DMS114 treated with DMSO at 0.1 percent for 48 hours (cell line): ENCODE data around the gene RER1.
"Not testable (repeated sequence)": the region's sequence is repeated elsewhere in the genome, so short reads cannot be mapped to it uniquely, and the experiment has no call there.

Experiments
- DNase-seq: peaks from one replicate; lab custom pipeline; 2025; ENCODE audit not compliant: unreplicated experiment; lab: John Stamatoyannopoulos, UW

The RER1 gene

DNA sequence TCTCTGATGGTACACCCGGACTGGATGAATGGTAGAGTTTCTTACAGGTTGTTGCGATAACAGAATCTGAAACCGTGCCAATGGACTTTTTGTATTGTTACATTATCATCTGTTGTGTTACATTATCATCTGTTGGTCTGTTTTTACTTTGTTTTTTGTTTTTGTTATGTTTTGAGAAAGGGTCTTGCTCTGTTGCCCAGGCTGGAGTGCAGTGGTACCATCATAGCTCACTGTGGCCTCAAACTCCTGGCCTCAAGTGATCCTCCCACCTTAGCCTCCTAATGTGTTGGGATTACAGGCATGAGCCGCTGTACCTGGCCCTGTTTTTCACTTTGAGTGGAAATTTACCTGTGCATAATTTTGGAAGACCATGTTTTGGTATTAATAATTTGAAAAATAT is 30.9 kb downstream of the RER1 start:
- no peak for DNase-seq

DNA sequence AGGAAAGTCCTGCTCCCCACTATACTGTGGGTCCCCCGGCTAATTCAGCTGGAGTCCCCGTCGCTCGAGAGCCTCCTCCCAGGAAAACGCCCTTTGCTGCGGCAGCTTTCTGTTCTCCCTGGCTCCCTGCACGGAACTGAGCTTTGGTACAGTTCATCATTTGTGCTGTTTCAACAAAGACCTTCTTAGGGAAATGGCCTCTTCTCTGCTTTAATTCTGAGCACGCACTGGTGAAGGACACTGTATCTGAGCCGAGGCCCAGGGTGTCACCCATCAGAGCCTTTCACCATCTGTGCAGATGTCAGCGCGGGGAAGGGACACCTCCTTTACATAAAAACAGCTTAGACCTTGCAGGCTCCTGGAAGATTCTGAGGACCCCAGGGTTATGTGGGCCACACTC is 34.3 kb downstream of the RER1 start:
- DNase-seq: no peak

DNA sequence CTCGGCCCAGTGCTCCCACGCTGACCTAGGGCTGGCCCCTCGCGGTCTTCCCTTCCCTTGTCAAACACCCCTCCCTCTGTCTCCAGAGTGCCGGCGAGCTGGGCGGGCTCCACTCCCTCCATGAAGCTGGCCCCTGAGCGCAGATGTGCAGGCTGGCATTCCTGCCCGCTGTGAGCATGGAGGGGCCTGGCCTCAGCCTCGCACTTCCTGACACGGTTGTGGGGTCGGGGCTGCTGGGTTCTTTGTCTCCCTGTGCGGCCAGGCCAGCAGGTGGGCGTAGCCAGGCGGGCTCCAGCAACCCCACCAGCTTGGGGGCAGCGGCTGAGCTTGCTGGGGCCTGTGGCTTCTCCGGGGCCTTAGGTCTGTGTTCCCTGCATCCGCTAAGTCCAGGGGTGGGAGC is 34.9 kb downstream of the RER1 start:
- DNase-seq: no peak

DNA sequence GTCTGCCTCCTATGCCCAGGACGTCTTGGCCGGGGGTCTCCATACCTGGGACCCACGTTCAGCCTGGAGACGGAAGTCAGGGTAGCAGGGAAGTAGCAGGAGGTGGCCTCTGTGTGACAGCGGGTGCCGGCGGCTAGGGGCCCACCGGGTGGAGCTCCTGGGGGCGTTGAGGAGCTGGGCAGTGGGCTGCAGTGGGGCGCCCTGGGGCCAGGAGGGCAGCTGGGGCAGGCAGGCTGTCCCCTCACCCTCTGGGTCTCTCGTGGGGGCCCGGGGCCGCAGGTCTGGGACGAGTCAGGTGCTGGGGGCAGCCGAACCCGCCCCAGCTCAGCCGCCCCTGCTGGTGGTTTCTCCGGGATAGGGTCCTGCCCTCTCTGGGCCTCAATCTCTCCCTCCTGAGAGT is 35.4 kb downstream of the RER1 start:
- DNase-seq: no peak

DNA sequence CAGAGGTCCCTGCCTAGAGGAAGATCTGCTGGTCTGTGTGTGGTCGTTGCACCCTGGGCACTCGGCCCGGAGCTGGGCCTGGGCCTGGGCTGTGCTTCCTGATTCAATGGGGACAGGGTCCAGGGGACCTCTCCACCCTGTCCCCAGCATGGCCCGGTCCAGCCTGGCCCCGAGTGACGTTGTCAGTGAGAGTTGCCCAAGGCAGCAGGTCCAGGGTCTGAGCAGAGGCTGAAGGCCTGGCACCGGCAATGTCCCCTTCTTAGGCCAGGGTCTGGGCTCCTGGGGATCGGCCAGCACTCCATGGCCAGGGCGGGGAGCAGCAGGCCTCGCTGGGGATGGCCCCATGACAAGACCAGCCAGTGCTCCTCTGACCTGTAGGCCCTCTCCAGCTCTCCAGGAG is 36.3 kb downstream of the RER1 start:
- DNase-seq: no peak

DNA sequence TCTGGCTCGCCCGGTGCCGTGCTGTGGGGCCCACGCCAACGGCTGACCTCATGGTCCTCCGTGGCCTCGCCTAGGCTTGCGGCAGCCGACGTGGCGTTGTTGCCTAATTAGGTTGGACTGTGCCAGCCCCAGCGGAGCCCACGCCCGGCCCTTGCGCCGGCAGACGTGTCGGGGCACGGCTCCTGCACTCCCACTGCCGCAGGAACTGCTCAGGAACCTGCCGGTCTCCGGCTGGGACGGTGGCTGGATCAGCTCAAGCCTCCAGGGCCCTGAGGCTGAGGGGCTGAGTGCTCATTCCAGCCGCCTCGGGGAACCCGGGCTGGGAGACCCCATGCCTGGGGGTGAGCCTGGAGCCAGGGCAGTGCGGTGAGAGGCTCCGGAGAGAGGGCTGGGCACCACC is 36.8 kb downstream of the RER1 start:
- no peak for DNase-seq

DNA sequence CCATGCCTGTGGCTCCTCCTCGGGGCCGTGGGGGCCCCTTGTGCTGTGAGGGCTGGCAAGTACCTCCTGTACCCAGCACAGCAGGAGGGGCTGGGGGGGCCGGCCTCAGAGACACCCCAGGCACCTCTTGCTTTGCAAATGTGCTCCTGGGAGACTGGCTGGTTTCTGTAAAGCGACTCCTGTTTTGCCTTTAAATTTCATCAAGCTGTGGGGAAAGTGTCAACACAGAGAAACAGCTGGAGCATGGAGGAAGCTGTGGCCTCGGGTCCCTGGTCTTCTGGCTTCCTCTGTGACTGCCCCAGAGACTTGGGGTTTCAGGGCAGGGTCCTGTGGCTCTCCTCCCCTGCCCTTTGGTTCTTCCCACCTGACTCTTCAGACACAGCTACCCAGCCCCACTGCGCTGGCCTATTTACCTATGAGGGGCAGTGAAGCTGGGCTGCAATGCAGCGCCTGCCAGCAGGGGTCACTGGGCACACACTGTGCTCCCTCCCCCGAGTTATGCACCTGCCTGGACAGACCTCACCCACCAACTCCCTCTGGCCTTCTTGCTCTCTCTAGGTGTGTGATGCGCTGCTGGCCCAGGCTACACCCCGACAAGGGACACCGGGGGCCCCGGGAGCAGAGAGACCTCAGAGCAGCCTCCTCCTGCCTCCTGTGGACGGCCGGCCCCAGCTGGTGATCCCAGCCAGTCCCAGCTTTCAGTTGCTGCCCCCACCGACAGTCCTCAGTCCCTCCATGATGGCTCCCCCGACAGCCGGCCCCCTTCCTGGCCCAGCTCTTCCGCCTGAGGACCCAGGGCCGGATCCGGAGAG is 38.3 kb downstream of the RER1 start:
- DNase-seq: no peak

DNA sequence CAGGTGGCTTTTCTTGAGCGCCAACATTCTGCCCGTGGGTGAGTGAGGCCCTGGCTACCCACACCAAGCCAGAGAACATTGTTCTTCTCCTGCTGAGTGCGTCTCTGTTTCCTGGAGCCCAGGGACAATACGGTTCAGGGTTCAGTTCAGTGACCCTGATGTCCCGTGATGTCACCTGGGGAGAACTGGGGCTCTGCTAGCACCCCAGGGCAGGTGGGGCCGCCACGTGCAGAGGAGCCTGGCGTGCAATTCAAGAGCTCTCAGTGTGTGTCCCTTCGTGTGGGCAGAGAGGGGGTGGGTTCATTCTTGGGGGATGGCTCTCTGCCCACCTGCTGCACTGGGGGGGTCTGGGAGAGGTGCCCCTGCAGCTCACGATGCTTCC is 38.9 kb downstream of the RER1 start:
- no peak for DNase-seq

DNA sequence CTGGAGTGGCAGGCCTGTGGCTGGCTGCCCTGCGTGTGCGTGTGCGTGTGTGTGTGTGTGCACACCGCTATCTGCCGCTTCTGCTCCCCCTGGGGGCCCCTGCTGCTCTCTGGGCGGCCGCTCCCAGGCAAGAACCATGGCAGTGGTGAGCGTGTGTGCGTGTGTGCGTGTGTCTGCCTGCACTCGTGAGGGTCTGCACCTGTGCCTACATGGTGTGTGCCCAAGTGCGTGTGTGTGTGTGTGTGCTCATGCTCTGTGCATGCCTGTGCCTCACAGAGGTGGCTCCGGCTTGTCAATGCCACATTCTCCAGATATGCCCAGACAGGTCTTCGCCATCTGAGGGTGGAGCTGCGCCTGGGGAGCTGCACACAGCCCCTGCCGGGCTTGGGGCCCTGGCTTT is 39.5 kb downstream of the RER1 start:
- DNase-seq: no peak

DNA sequence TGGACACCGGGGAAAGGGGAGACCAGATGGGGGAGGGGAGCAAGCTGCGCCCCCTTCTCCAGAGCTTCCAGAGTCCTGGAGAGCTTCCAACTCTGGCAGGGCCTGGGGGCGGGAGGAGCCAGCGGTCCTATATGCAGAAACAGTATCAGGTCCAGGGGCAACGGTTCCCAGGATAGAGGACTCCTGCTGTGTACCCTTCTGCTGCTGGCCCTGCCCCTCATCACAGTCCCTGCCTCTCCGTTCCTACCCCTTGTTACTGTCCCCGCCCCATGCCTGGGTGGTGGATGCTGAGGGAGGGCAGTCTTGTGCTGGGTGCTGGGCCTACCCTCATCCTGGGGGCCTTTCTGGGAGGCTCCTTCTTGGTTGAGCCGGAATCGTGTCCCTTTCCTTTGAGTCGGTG is 39.9 kb downstream of the RER1 start:
- no peak for DNase-seq

DNA sequence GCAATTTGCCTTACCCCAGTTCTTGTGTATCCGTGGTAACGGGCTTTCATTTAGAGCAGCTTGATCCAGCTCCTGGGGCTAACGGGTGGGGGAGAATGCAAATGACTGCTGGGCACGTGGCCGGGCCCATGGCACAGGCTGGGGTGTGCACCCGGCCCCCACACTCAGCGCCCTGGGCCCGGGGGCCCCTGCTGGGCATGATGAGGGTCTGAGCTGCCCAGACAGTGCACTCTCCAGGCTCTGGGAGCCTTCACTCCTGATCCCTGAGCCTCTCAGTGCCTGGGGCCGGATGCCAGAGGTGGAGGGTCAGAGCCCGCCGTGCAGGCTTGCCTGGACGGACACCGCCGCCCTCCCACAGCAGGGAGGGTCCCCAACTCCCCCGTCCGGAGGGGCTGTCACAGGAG is 40.8 kb downstream of the RER1 start:
- DNase-seq: no peak

DNA sequence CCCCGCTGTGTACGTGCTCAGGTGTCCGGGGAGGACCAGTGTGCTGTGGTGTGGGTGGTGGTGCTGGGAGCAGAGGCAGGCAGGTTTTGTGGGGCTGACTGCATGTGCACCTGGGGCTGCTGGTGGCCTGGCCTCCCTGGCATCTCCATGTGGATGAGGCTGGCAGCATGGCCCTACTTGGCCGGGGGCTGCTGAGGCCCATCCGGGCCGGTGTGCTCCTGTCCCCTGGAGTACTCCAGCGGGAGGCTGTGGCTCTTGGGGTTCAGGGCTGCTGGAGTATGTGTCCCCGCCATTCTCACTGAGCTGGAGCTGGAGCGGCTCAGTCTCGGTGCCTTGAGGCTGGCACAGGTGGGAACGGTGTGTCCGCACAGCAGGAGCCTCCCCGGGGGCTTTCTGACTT is 41.6 kb downstream of the RER1 start:
- no peak for DNase-seq

DNA sequence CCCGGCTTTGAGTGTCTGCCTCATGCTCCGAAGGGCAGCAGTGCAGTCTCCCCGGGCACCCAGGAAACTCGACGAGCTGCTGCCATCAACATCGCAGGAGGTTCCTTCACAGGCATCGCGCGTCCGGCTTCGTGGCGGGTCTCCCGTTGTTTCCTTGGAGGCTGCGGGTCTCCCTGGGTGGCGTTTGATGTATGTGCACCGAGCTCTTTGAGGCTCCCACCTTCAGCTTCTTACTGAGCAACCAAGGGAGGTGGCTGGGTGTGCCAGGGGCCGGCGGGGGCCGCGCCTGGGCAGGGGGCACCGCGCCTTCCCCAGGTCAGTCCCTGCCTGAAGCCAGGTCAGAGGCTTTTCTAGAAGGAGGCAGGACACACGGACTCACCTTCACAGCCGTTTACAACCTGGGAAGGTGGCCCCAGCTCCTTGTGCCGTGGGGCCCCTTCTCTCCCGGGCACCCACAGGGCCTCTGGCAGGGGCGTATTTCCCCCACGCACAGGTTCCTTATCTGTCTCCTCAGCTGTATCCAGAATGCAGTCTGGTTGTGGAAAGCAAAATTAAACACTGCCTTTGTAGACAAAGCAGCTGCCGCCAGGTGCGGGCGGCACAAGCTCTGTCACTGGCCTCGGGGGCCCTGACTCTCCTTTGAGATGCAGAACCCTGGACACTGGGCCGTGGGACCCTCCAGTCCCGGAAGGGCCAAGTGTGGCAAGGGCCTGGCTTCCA is 42.5 kb downstream of the RER1 start:
- DNase-seq: no peak

DNA sequence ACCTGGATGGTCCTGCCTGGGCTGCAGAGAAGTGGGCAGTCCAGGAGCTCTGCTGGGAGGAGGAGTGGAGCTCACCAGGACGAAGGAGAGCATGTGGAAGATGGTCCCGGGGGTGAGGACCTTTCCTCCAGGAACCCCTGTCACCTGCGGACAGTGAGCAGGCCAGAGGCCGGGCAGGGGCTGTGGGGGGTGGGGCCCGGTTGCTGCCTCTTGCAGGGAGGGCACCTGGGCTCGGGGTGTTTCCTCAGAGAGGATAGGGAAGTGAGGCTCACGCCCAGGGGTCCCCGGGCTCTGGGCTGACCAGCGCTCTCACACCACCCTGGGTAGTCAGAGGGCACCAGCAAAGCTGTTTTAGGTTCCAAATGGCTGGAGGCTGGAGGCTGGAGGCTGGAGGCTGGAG is 43.5 kb downstream of the RER1 start:
- no peak for DNase-seq

DNA sequence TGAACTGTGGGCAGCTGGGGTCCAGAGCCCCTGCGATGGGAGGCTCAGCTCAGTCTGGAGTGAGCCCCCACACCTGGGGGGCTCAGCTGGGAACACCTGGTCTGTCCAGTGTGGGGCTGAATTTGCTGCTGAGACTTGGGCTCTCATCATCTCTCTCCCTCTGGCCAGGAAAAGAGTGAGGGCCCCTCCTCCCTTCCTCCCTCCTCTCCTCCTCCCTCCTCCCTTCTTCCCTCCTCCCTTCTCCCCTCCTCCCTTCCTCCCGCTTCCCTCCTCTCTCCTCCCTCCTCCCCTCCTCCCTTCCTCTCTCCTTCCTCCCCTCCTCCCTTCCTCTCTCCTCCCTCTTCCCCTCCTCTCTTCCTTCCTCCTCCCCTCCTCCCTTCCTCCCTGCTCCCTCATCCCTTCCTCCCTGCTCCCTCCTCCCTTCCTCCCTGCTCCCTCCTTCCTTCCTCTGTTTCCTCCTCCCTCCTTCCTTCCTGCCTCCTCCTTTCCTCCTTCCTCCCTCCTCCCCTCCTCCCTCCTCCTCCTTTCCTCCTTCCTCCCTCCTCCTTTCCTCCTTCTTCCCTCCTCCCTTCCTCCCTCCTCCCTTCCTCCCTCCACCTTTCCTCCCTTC is 44.2 kb downstream of the RER1 start:
- DNase-seq: no peak

DNA sequence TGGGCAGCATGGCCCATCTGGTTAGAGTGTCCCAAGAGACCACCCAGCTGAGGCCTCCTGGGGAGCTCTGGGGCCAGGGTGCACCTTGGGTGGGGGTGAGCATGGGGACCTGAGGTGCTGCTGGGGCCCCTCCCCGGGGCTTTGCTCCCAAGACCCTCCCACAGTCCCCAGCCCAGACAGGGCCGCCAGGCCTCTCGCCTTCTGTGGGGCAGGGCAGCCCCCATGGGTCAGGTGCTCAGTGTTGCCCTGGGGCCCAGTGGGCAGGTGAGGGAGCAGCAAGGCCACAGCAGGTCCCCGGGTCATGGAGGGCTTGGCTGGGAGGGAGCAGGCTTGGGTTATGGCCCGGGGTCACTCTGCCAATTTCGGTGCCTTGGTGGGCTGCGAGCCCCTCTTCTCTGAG is 45.2 kb downstream of the RER1 start:
- no peak for DNase-seq

DNA sequence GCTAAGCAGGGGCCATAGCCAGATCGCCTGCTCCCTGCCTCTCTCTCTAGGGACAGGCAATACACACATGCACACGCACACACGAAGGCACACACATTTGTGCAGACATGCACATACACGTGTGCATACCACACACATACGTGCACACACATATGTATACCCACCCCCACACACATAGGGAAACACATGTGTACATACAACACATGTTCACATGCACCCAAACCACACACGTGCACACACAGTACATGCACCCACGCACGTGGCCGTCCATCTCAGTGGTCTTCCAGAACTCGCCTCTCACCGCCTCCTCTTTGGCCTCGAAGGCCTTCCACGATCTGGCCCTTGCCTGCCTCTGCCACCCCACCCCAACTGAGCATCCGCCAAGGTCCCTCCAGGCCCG is 46.0 kb downstream of the RER1 start:
- no peak for DNase-seq

DNA sequence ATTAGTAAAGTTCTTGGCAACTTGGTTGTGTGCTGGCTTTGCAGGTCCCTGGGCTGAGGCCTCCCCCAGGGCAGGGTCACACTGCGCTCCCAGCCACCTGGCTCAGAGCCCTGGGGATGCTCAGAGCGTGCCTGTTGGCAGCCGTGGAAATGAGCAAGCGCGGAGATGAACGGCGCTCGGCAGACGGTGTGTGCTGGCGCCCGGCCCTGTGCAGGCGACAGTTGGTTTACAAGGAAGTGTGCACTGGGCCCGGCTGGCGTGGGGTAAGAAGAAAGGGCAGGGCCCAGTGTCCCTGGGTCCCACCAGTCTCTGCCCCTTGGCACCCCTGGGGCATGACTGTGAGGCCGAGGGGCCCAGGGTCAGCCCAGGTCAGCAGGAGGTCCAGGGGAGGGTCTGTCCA is 46.4 kb downstream of the RER1 start:
- no peak for DNase-seq

DNA sequence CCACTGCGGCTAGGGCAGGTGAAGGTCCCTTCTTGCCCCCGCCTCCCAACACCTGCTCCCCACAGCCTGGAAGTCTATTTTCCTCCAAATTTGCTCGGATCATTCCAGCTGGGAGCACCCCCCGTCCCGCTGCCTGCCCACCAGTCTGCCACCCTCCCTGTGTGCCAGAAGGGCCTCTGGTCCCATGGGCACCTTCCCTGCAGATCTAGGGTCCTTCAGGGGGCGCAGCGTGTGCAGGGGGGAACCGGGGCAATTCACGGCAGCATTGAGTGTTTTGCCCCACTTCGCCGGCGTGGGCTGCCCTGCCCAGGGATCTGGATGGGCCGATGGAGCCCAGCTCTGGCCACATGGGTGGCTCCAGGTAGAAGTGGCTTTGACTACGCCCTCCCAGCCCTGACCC is 47.0 kb downstream of the RER1 start:
- DNase-seq: no peak

DNA sequence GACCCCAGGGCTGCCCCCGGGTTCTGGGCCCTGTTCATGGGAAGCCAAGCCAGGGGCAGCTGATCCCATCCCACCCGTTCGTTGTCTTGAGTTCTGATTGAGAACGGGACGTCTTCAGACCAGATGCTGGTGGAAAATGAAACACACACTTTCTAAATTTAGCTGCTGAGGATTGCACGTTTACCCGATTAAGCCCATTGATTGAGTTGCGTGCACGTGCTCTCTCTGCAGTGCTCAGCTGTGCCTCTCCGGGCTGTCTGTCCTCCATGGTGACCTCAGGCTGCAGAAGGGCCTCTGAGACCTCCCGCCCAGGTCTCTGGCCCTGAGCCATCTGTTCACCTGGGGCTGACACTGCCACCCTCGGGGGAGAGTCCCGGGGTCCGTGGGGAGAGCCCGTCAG is 47.7 kb downstream of the RER1 start:
- no peak for DNase-seq

DNA sequence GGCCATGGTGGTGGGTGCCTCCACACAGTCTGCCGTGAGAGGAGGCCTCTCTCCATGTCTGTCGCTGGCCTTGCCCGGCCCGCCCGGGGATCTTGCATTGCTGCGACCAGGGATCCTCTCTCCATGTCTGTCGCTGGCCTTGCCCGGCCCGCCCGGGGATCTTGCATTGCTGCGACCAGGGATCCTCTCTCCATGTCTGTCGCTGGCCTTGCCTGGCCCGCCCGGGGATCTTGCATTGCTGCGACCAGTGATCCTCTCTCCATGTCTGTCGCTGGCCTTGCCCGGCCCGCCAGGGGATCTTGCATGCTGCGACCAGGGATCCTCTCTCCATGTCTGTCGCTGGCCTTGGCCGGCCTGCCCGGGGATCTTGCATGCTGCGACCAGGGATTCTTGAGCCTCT is 48.7 kb downstream of the RER1 start:
- not testable (repeated sequence) for DNase-seq

DNA sequence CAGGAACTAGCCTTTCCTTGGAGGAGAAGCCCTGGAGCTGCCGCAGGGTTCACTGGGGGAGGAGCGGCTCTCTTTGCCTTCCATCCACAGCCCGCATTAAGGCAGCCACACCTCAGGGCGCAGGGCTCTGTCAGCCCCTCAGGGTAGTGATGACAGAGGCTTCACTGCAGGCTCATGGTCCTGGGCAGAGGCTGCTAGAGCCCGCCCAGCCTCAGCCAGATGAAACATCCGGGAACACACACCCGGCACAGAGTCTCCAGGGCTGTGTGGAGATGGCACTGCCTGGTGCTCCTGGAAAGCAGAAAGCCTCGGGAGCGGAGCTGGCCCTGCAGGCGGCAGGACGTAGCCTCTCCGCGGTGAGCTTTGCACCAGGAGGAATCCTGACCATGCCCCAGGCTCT is 50.1 kb downstream of the RER1 start:
- DNase-seq: no peak
